Fibroblast of villous mesenchyme (primary cell): Measurements from ENCODE around the gene TTLL5. TPM values are rescaled to one million over a fixed set of nuclear protein-coding genes. Genes with fewer than 3 reads are reported as not detected.
A peak's percentile ranks its signal among the peaks of the same experiment; 100 is the strongest.

Experiments
- DNase-seq: peaks from one replicate; pipeline ENCODE4 v3.0.0-alpha.2; 2010; ENCODE audit warnings: low read depth
- H3K4me3 ChIP-seq: 2 replicates; pipeline ENCODE4 v1.5.1; 2011; ENCODE audit warnings: low read depth, mild to moderate bottlenecking, low read length
- CTCF ChIP-seq: IDR thresholded peaks from 2 replicates; pipeline ENCODE4 v1.5.1; 2012; ENCODE audit warnings: low read depth, mild to moderate bottlenecking, low read length; ENCODE audit not compliant: insufficient read depth
- total RNA-seq: library from RNA; depleted of rRNA; stranded (reverse); fragments of >200 nt; gene quantifications from 2 replicates; pipeline ENCODE4 v1.2.3, GENCODE V29; 2012

Gene TTLL5
- 29.6 and 33.7 TPM in 2 replicates for total RNA-seq

- peak within 1 kb of the TSS; percentile 87 for H3K4me3 ChIP-seq
- peak; percentile 98 for DNase-seq
- TF ChIP-seq CTCF, result no peak
Measured at GRCh38 chr14:75660630-75661498, at the start of gene TTLL5, which contains the start of gene ERG28. Gene TTLL5, plus strand, starts transcription at chr14:75661246. Its CDS starts 1,904 bp downstream, at chr14:75663150. Gene ERG28, minus strand, starts transcription at chr14:75660876. Its CDS starts 3,374 bp downstream, at chr14:75657502.

GRCh38 chr14:75612157-75612556, 48.9 kb upstream of the TTLL5 start:
- TF ChIP-seq CTCF, result no peak
- DNase-seq, result no peak
- H3K4me3 ChIP-seq, result no peak overlapping the region

GRCh38 chr14:75614179-75614578, 46.9 kb upstream of the TTLL5 start:
- no peak for TF ChIP-seq CTCF
- H3K4me3 ChIP-seq, result no peak overlapping the region
- DNase-seq, result no peak

- no peak overlapping the region for H3K4me3 ChIP-seq
- no peak for DNase-seq
Measured at GRCh38 chr14:75615200-75615599, 45.8 kb upstream of the TTLL5 start.

GRCh38 chr14:75619548-75619947, 41.5 kb upstream of the TTLL5 start:
- no peak for DNase-seq
- TF ChIP-seq CTCF, result no peak
- no peak overlapping the region for H3K4me3 ChIP-seq

More at GRCh38 chr14:75615200-75615599, 45.8 kb upstream of the TTLL5 start:
- no peak for TF ChIP-seq CTCF

- no peak for DNase-seq
- no peak overlapping the region for H3K4me3 ChIP-seq
- no peak for TF ChIP-seq CTCF
Measured at GRCh38 chr14:75625034-75625433, 36.0 kb upstream of the TTLL5 start.

GRCh38 chr14:75626396-75626795, 34.6 kb upstream of the TTLL5 start:
- no peak for DNase-seq
- TF ChIP-seq CTCF, result no peak
- no peak overlapping the region for H3K4me3 ChIP-seq
